ENCODE results near the gene RPL18. TPM values are rescaled to one million over a fixed set of nuclear protein-coding genes. Genes with fewer than 3 reads are reported as not detected.
A peak's percentile ranks its signal among the peaks of the same experiment; 100 is the strongest.
"Not testable (repeated sequence)": the region's sequence is repeated elsewhere in the genome, so short reads cannot be mapped to it uniquely, and the experiment has no call there.

Gene RPL18
- total RNA-seq, 6 donors from 2014 or later: 950 to 1,930 (median 1,443) TPM

DNA sequence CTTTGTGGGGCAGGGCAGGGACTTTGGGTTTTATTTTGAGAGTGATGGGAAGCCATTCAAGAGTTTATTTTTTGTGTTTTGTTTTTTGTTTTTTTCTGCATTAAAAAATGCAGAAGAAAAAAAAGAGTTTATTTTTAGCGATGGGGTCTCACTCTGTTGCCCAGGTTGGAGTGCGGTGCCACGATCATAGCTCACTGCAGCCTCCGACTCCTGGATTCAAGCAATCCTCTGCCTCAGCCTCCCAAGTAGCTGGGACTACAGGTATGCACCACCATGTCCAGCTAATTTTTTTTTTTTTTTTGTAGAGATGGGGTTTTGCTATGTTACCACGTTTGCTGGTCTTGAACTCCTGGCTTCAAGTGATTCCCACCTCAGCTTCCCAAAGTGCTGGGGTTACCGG lies 39.5 kb upstream of the RPL18 start:
- WGBS, 2 donors: 92 to 98% methylated on average over 6 of the region's 6 CpGs
- TF ChIP-seq, protein P1, sequence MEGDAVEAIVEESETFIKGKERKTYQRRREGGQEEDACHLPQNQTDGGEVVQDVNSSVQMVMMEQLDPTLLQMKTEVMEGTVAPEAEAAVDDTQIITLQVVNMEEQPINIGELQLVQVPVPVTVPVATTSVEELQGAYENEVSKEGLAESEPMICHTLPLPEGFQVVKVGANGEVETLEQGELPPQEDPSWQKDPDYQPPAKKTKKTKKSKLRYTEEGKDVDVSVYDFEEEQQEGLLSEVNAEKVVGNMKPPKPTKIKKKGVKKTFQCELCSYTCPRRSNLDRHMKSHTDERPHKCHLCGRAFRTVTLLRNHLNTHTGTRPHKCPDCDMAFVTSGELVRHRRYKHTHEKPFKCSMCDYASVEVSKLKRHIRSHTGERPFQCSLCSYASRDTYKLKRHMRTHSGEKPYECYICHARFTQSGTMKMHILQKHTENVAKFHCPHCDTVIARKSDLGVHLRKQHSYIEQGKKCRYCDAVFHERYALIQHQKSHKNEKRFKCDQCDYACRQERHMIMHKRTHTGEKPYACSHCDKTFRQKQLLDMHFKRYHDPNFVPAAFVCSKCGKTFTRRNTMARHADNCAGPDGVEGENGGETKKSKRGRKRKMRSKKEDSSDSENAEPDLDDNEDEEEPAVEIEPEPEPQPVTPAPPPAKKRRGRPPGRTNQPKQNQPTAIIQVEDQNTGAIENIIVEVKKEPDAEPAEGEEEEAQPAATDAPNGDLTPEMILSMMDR (IDR thresholded peaks at IDR 0.05): no peak
- TF ChIP-seq POLR2AphosphoS5 (IDR thresholded peaks at IDR 0.05) (no peak), POLR2A (IDR thresholded peaks at IDR 0.05) (no peak), EP300 (IDR thresholded peaks at IDR 0.05) (no peak)
- DNase-seq: no peak
- no peaks in the 10 kb centered on the region for H3K9me3 ChIP-seq
- ATAC-seq (ENCODE audit: low FRiP score in 2 of 2): no peak
- no peaks in the 10 kb centered on the region for H3K27me3 ChIP-seq
- H3K4me3 ChIP-seq: no peak overlapping the region
- H3K27ac ChIP-seq: no peak overlapping the region
- peaks cover 7 to 15% (median 12%) of the 10 kb centered on the region in 4 donors for H3K4me1 ChIP-seq
- no peaks in the 10 kb centered on the region for H3K36me3 ChIP-seq

DNA sequence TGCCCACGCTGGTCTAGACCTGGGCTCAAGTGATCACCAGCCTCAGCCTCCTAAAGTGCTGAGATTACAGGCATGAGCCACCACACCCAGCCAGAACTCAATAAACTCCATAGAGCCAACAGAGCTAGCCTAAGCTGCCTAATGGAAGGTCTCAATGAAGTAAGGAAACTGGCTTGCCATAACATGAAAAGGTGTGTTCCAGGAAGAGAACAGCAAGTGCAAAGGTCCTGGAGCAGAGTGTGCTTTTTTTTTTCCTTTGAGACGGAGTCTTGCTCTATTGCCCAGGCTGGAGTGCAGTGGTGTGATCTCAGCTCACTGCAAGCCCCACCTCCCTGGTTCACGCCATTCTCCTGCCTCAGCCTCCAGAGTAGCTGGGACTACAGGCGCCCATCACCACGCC lies 38.9 kb upstream of the RPL18 start:
- H3K36me3 ChIP-seq; ATAC-seq (ENCODE audit: low FRiP score in 2 of 2); H3K4me3 ChIP-seq; H3K9me3 ChIP-seq; H3K27ac ChIP-seq; H3K27me3 ChIP-seq; DNase-seq: not testable (repeated sequence)
- H3K4me1 ChIP-seq: peaks cover 7 to 15% (median 12%) of the 10 kb centered on the region in 4 donors
- WGBS, 2 donors: 92 to 94% methylated on average over 5 of the region's 5 CpGs

- peaks cover 7 to 15% (median 12%) of the 10 kb centered on the region in 4 donors for H3K4me1 ChIP-seq
- H3K36me3 ChIP-seq: no peaks in the 10 kb centered on the region
- no peaks in the 10 kb centered on the region for H3K27me3 ChIP-seq
- H3K4me3 ChIP-seq: no peak overlapping the region
- H3K27ac ChIP-seq: no peak overlapping the region
- WGBS, 2 donors: 59 to 69% methylated on average over 16 of the region's 16 CpGs
- DNase-seq (no peak), ATAC-seq (ENCODE audit: low FRiP score in 2 of 2) (peak in 1 of 2 donors; percentile 21)
- H3K9me3 ChIP-seq: no peaks in the 10 kb centered on the region
- TF ChIP-seq EP300 (IDR thresholded peaks at IDR 0.05): no peak
- TF ChIP-seq, protein P1 (IDR thresholded peaks at IDR 0.05): no peak
- no peak for TF ChIP-seq POLR2A (IDR thresholded peaks at IDR 0.05)
- TF ChIP-seq POLR2AphosphoS5 (IDR thresholded peaks at IDR 0.05): no peak
Observed at GRCh38 chr19:48656840-48657474, 38.0 kb upstream of the RPL18 start.

GRCh38 chr19:48654299-48655059 lies 35.5 kb upstream of the RPL18 start:
- H3K27me3 ChIP-seq: no peaks in the 10 kb centered on the region
- no peak overlapping the region for H3K27ac ChIP-seq
- H3K9me3 ChIP-seq: no peaks in the 10 kb centered on the region
- no peak overlapping the region for H3K4me3 ChIP-seq
- H3K36me3 ChIP-seq: no peaks in the 10 kb centered on the region
- 57 to 67% methylated on average over 6 to 11 of the region's 11 CpGs for WGBS, 2 donors
- no peaks in the 10 kb centered on the region for H3K4me1 ChIP-seq
- no peak for DNase-seq
- ATAC-seq (ENCODE audit: low FRiP score in 2 of 2): no peak
- no peak for TF ChIP-seq POLR2AphosphoS5 (IDR thresholded peaks at IDR 0.05)
- TF ChIP-seq POLR2A (IDR thresholded peaks at IDR 0.05): no peak
- no peak for TF ChIP-seq EP300 (IDR thresholded peaks at IDR 0.05)
- TF ChIP-seq, protein P1 (IDR thresholded peaks at IDR 0.05): no peak

- H3K9me3 ChIP-seq: no peaks in the 10 kb centered on the region
- no peaks in the 10 kb centered on the region for H3K27me3 ChIP-seq
- H3K36me3 ChIP-seq: no peaks in the 10 kb centered on the region
- H3K4me3 ChIP-seq: no peak overlapping the region
- ATAC-seq (ENCODE audit: low FRiP score in 2 of 2) (no peak), DNase-seq (no peak)
- H3K4me1 ChIP-seq: peaks cover 0 to 3% (median 0%) of the 10 kb centered on the region in 4 donors
- TF ChIP-seq, protein P1 (IDR thresholded peaks at IDR 0.05): no peak
- TF ChIP-seq POLR2A (IDR thresholded peaks at IDR 0.05) (no peak), POLR2AphosphoS5 (IDR thresholded peaks at IDR 0.05) (no peak), EP300 (IDR thresholded peaks at IDR 0.05) (no peak)
- WGBS, 2 donors: 88% methylated on average over 2 to 5 of the region's 5 CpGs
- H3K27ac ChIP-seq: no peak overlapping the region
Observed at GRCh38 chr19:48651683-48652048, 32.7 kb upstream of the RPL18 start.
